Measurements from ENCODE around the gene ZNF513.

- TF ChIP-seq CTCF (IDR thresholded peaks at IDR 0.05): no peak
- TF ChIP-seq EP300 (IDR thresholded peaks at IDR 0.05): no peak
Measured at GRCh38 chr2:27336173-27336572, 44.4 kb downstream of the ZNF513 start.

Measured in suprapubic skin (tissue), 3 donors.